Measurements from ENCODE around the gene NHLRC4.
A peak's percentile ranks its signal among the peaks of the same experiment; 100 is the strongest.

DNA sequence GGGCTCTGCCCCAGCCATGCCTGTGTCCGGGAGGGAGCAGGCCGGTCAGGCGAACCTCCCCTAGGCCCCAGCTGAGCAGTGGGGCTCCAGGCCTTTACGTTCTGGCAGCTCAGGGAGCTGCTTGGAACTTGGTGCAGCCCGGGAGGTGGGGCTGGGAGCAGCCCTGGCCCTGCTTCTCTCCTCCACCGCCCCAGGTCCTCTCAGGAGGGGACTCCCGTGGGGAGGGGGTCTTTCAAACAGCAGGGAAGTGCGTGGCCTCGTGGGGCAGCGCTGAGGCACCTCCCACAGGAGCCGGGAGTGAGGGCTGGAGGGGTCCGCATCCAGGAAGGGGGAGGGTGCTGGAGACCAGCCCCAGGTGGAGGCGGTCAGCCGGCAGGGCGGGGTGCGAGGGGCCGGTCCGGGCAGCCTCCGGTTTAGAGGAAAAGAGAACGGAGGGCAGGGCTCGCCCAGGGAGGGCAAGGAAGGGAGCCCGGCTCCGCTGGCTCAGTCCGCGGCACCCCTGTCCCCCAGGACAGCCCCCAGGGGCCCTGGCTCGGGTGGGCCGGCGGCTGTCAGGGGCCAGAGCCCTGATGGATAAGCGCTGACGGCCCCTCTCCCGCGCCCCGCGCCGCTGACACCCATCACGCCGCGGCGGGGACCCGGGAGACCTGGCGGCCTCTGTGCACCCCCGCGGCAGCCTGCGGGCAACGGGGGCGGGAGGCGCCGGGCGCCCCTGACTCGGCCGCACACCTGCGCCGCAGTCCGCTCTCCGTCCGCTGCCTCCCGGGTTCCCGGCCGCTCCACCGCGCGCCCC lies 7.2 kb upstream of the NHLRC4 start:
- TF ChIP-seq, protein P1, sequence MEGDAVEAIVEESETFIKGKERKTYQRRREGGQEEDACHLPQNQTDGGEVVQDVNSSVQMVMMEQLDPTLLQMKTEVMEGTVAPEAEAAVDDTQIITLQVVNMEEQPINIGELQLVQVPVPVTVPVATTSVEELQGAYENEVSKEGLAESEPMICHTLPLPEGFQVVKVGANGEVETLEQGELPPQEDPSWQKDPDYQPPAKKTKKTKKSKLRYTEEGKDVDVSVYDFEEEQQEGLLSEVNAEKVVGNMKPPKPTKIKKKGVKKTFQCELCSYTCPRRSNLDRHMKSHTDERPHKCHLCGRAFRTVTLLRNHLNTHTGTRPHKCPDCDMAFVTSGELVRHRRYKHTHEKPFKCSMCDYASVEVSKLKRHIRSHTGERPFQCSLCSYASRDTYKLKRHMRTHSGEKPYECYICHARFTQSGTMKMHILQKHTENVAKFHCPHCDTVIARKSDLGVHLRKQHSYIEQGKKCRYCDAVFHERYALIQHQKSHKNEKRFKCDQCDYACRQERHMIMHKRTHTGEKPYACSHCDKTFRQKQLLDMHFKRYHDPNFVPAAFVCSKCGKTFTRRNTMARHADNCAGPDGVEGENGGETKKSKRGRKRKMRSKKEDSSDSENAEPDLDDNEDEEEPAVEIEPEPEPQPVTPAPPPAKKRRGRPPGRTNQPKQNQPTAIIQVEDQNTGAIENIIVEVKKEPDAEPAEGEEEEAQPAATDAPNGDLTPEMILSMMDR (IDR thresholded peaks at IDR 0.05), result peak; percentile 14; the same call in 1 of the 2 replicates
- TF ChIP-seq, protein P2, sequence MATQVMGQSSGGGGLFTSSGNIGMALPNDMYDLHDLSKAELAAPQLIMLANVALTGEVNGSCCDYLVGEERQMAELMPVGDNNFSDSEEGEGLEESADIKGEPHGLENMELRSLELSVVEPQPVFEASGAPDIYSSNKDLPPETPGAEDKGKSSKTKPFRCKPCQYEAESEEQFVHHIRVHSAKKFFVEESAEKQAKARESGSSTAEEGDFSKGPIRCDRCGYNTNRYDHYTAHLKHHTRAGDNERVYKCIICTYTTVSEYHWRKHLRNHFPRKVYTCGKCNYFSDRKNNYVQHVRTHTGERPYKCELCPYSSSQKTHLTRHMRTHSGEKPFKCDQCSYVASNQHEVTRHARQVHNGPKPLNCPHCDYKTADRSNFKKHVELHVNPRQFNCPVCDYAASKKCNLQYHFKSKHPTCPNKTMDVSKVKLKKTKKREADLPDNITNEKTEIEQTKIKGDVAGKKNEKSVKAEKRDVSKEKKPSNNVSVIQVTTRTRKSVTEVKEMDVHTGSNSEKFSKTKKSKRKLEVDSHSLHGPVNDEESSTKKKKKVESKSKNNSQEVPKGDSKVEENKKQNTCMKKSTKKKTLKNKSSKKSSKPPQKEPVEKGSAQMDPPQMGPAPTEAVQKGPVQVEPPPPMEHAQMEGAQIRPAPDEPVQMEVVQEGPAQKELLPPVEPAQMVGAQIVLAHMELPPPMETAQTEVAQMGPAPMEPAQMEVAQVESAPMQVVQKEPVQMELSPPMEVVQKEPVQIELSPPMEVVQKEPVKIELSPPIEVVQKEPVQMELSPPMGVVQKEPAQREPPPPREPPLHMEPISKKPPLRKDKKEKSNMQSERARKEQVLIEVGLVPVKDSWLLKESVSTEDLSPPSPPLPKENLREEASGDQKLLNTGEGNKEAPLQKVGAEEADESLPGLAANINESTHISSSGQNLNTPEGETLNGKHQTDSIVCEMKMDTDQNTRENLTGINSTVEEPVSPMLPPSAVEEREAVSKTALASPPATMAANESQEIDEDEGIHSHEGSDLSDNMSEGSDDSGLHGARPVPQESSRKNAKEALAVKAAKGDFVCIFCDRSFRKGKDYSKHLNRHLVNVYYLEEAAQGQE (IDR thresholded peaks at IDR 0.05; ENCODE audit: low read depth, low read length), result no peak
- TF ChIP-seq RAD21 (IDR thresholded peaks at IDR 0.05; ENCODE audit: low read length) (no peak), ELF1 (IDR thresholded peaks at IDR 0.05) (no peak)
